ENCODE data around the gene PIGC. TPM values are rescaled to one million over a fixed set of nuclear protein-coding genes. Genes with fewer than 3 reads are reported as not detected.

PIGC gene
- total RNA-seq, 1 experiment from 2014 or later = 17.5 TPM

DNA sequence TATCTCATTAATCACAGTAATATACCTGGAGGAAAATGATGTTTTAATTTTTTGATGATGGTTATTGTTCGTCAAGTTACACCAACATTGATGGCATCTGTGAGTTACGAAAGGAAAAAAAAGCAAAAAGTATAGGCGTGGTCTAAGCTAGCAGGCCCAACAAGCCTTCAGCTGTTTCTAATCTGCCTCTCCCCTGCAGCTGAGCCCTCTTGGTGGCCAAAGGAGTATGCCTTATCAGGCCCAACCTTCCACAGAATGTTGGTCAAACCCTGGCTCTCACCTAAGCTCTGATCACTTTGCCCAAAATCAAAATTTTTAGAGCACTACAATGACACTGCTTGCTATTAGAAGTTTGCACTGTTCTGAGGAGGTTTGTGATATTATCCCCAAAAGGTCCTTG, 18.5 kb downstream of the PIGC start:
- Histone ChIP-seq H3K79me1 (ENCODE audit: insufficient read depth, low read depth, low read length, poor library complexity, severe bottlenecking) (no peaks in the 10 kb centered on the region), H2BK5ac (ENCODE audit: insufficient read length, low read length) (no peak overlapping the region), H4K20me1 (ENCODE audit: control insufficient read depth, insufficient read depth, insufficient read length) (no peaks in the 10 kb centered on the region), H3K23me2 (ENCODE audit: insufficient read length, low read depth, low read length, poor library complexity, severe bottlenecking) (no peaks in the 10 kb centered on the region), H3K9me3 (ENCODE audit: control insufficient read depth, low read depth, low read length) (no peaks in the 10 kb centered on the region), H3K4me1 (ENCODE audit: insufficient read depth, low read length) (no peaks in the 10 kb centered on the region), H2BK20ac (ENCODE audit: low read depth, low read length, poor library complexity, severe bottlenecking) (no peak overlapping the region), H3K56ac (ENCODE audit: insufficient read length, low read depth, low read length) (no peak overlapping the region), H4K8ac (replicated peaks; ENCODE audit: insufficient read length, low read depth, low read length) (no peak overlapping the region), H4K91ac (ENCODE audit: insufficient read length, low read depth, low read length) (no peak overlapping the region), H3K27ac (ENCODE audit: insufficient read length, low read depth, low read length) (no peak overlapping the region), H3T11ph (ENCODE audit: low read length) (no peak overlapping the region), H3K23ac (ENCODE audit: insufficient read length, low read depth, low read length) (no peak overlapping the region), H3K14ac (ENCODE audit: insufficient read depth, low read length) (no peak overlapping the region), H3K9ac (ENCODE audit: extremely low read depth, insufficient read length, low read length) (no peak overlapping the region), H3K4ac (ENCODE audit: low read depth, low read length) (no peak overlapping the region), H2BK15ac (ENCODE audit: low read depth, low read length) (no peak overlapping the region), H2AK5ac (ENCODE audit: insufficient read length, low read length) (no peak overlapping the region), H2BK12ac (ENCODE audit: insufficient read length, low read depth, low read length) (no peak overlapping the region), H3K4me2 (ENCODE audit: insufficient read depth, insufficient read length, low read length) (no peak overlapping the region), H2AFZ (ENCODE audit: low read length) (no peak overlapping the region), H3K79me2 (ENCODE audit: insufficient read depth, low read length) (no peaks in the 10 kb centered on the region), H3K18ac (ENCODE audit: insufficient read length, low read depth, low read length) (no peak overlapping the region), H3K27me3 (ENCODE audit: insufficient read depth, low read length) (no peaks in the 10 kb centered on the region), H2BK120ac (ENCODE audit: low read depth, low read length, poor library complexity, severe bottlenecking) (no peak overlapping the region), H4K5ac (ENCODE audit: insufficient read length, low read depth, low read length) (no peak overlapping the region)
- no peaks in the 10 kb centered on the region for H3K27me3 Mint-ChIP-seq (ENCODE audit: low read depth)
- no CpG with 5 or more reads among the region's 3 CpGs for WGBS (ENCODE audit: extremely low coverage, insufficient read length, low lambda C conversion rate)
- TF ChIP-seq, protein P1, sequence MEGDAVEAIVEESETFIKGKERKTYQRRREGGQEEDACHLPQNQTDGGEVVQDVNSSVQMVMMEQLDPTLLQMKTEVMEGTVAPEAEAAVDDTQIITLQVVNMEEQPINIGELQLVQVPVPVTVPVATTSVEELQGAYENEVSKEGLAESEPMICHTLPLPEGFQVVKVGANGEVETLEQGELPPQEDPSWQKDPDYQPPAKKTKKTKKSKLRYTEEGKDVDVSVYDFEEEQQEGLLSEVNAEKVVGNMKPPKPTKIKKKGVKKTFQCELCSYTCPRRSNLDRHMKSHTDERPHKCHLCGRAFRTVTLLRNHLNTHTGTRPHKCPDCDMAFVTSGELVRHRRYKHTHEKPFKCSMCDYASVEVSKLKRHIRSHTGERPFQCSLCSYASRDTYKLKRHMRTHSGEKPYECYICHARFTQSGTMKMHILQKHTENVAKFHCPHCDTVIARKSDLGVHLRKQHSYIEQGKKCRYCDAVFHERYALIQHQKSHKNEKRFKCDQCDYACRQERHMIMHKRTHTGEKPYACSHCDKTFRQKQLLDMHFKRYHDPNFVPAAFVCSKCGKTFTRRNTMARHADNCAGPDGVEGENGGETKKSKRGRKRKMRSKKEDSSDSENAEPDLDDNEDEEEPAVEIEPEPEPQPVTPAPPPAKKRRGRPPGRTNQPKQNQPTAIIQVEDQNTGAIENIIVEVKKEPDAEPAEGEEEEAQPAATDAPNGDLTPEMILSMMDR (conservative IDR thresholded peaks at IDR 0.05) = no peak
- no peak overlapping the region for H3K4me3 Mint-ChIP-seq
- H3K4me1 Mint-ChIP-seq = peaks cover 10 to 12% of the 10 kb centered on the region in 2 experiments
- no peaks in the 10 kb centered on the region for H3K9me3 Mint-ChIP-seq
- H3K27ac Mint-ChIP-seq = no peak overlapping the region
- no peak for DNase-seq
- H3K36me3 Mint-ChIP-seq (ENCODE audit: insufficient read depth in 1 of 3, low read depth in 3 of 3) = no peaks in the 10 kb centered on the region; a peak in 1 of 7 replicates

Data from H9 (cell line).